NOMO-1 treated with dmso at 0.1 percent for 144 hours (cell line): ENCODE data around the gene MRPS15.

Experiments
- DNase-seq: peaks from one replicate; lab custom pipeline; 2025; ENCODE audit not compliant: unreplicated experiment; lab: John Stamatoyannopoulos, UW

Gene MRPS15

GRCh38 chr1:36421649-36422048, 42.5 kb downstream of the MRPS15 start:
- DNase-seq = no peak

GRCh38 chr1:36420836-36421317, 43.3 kb downstream of the MRPS15 start:
- peak; percentile 65 for DNase-seq

- DNase-seq = no peak
These were observed 43.8 kb downstream of the MRPS15 start for GRCh38 chr1:36420409-36420808.

DNA sequence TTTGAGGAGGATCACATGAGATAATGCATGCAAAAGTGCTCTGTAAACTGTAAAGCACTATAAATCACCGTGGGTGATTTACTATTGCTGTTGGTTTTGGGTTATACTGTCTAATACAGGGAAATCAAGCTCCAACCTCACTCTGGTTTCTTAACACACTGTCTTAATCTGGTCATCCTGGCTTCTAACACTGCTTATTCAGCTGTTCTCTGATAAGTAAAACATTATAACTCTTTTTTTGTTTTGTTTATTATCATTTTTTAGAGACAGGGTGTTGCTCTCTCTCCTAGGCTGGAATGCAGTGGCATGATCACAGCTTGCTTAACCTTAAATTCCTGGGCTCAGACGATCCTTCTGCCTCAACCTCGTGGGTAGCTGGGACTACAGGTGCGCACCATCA, 44.6 kb downstream of the MRPS15 start:
- DNase-seq = no peak

- DNase-seq = no peak
These were observed 45.0 kb downstream of the MRPS15 start for GRCh38 chr1:36419140-36419539.

GRCh38 chr1:36417931-36418330, 46.3 kb downstream of the MRPS15 start:
- no peak for DNase-seq

GRCh38 chr1:36415661-36416326, 48.4 kb downstream of the MRPS15 start:
- DNase-seq = no peak

DNA sequence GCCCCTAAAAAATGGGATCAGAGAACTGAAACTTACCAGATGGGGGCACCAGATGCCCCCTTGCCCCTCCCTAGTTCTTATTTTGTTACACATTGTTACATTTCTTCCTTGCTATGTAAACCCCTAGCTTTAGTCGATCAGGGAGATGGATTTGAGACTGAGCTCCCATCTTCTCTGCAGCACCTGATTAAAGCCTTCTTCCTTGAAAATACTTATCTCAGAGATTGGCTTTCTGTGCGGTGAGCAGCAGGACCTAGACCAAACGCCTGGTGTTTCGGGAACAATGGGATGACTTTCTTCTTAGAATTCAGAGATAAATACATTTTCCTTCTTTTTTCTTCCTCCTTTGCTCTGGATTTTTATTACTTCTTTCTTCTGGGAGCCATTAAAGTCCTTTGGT, 49.8 kb downstream of the MRPS15 start:
- no peak for DNase-seq

- peak; percentile 9 for DNase-seq
These were observed 52.2 kb downstream of the MRPS15 start for GRCh38 chr1:36411674-36412648.

- DNase-seq = no peak
These were observed 55.7 kb downstream of the MRPS15 start for GRCh38 chr1:36408479-36408878.

DNA sequence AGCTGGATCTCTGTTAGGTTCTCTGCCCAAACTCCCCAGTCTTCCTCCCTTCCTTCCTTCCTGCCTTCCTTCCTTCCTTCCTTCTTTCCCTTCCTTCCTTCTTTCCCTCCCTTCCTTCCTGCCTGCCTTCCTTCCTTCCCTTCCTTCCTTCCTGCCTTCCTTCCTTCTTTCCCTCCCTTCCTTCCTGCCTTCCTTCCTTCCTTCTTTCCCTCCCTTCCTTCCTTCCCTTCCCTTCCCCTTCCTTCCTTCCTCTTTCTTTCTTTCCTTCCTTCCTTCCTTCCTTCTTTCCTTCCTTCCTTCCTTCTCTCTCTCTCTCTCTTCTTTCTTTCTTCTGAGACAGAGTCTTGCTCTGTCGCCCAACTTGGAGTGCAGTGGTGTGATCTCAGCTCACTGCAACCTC, 57.7 kb downstream of the MRPS15 start:
- no peak for DNase-seq
